Activated naive CD8-positive, alpha-beta T cell treated with anti-CD3 and anti-CD28 coated beads, Interleukin-2, amount 10 ng/mL, durations not matched to agents 7 days and 5 days (primary cell): ENCODE measurements around the gene KRTAP29-1. TPM values are rescaled to one million over a fixed set of nuclear protein-coding genes. Genes with fewer than 3 reads are reported as not detected.
"Not testable (repeated sequence)": the region's sequence is repeated elsewhere in the genome, so short reads cannot be mapped to it uniquely, and the experiment has no call there.

Experiments
- ATAC-seq: fragments of 150-1000 bp; cut with Tn5 transposase; one replicate; pipeline ENCODE4 v1.10.0; 2021; ENCODE audit warnings: low read depth, moderate library complexity
- POLR2A ChIA-PET: fragments of 350-600 bp; sonication (Branson Sonifier 250); formaldehyde crosslinking; loops from one replicate; lab custom pipeline; 2021; ENCODE audit warnings: antibody characterized with exemption; lab: Charles Lee
- DNase-seq: peaks from one replicate; pipeline ENCODE4 v3.0.0; 2021
- H3K27ac Mint-ChIP-seq: one replicate; pipeline ENCODE4 v1.8.0; 2022; ENCODE audit warnings: mild to moderate bottlenecking, mixed read lengths
- H3K27me3 Mint-ChIP-seq: one replicate; pipeline ENCODE4 v1.8.0; 2022; ENCODE audit warnings: mild to moderate bottlenecking, moderate library complexity, mixed read lengths
- H3K36me3 Mint-ChIP-seq: one replicate; pipeline ENCODE4 v1.8.0; 2021; ENCODE audit warnings: mild to moderate bottlenecking, mixed read lengths
- H3K4me1 Mint-ChIP-seq: one replicate; pipeline ENCODE4 v1.8.0; 2021; ENCODE audit warnings: mixed read lengths
- H3K4me3 Mint-ChIP-seq: one replicate; pipeline ENCODE4 v1.8.0; 2022; ENCODE audit warnings: mild to moderate bottlenecking, moderate library complexity, mixed read lengths
- H3K9me3 Mint-ChIP-seq: one replicate; pipeline ENCODE4 v1.8.0; 2021; ENCODE audit warnings: mixed read lengths
- total RNA-seq, 2 experiments: library from RNA; stranded (reverse); gene quantifications; one replicate each; pipeline ENCODE4 v1.2.3, GENCODE V29; 2021

The KRTAP29-1 gene
- total RNA-seq, 2 experiments from 2014 or later, result not detected

DNA sequence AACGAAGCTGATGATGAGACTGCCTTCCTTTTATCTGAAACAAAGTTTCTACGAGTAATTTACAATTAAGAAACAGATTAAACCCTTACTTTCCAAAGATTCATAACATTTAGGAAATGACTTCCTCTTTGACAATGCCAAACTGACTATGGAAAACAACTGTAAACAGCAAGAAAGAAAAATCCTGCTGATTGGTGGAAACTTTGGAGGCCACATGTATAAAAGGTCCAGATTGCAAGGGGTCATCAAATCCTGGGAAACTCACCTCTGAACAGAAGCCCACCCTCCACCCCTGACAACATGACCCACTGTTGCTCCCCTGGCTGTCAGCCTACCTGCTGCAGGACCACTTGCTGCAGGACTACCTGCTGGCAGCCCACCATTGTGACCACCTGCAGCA, 37.6 kb downstream of the KRTAP29-1 start, which contains the start of gene KRTAP9-6:
TSS of gene KRTAP9-6 (plus strand) at position 301 of the 400 bp plus-strand sequence. CDS start at position 301, 0 bp downstream.
- ATAC-seq (no peak), DNase-seq (no peak)
- Mint-ChIP-seq H3K36me3 (peaks cover 2% of the 10 kb centered on the region), H3K27me3 (peaks cover 8% of the 10 kb centered on the region), H3K4me3 (no peak within 1 kb of the TSS), H3K9me3 (no peaks in the 10 kb centered on the region), H3K27ac (no peak within 1 kb of the TSS), H3K4me1 (no peaks in the 10 kb centered on the region)
- POLR2A ChIA-PET, result no interaction called here

DNA sequence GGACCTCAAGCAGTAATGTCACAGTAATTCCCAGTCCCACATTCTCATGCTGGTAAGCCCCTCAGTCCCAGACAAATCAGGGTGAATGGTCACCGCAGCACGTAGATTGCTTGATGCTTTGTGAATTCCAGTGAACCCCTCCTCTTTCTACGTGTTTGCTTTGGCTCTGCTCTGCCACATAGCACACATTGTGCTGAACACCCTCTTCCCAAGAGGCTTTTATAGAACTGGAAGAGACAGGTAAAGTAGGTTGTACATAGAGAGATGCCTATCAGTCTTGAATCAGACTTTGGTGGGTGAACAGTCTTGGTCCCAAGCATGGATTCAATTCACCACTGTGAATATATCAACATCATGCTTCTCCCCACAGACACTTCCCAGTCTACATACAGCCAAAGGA, 38.1 kb downstream of the KRTAP29-1 start:
- POLR2A ChIA-PET, result no interaction called here
- no peaks in the 10 kb centered on the region for H3K9me3 Mint-ChIP-seq
- no peak for ATAC-seq
- peaks cover 8% of the 10 kb centered on the region for H3K27me3 Mint-ChIP-seq
- no peak overlapping the region for H3K4me3 Mint-ChIP-seq
- no peaks in the 10 kb centered on the region for H3K4me1 Mint-ChIP-seq
- DNase-seq, result no peak
- peaks cover 2% of the 10 kb centered on the region for H3K36me3 Mint-ChIP-seq
- no peak overlapping the region for H3K27ac Mint-ChIP-seq

DNA sequence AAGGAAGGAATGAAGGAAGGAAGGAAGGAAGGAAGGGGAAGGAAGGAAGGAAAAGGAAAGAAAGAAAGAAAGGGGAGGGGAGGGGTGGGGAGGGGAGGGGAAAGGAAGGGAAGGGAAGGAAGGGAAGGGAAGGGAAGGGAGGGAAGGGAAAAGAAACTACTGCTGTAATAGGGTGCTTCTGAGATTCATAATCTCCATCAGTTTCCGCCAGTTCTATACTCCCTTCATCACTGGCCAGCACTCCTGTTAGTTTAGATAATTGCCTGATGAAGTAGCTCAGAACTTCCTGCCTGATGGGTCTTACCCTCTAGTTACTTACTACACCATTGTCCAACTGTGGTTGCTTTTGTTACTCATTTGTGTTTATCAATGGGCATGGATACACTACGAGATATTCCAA, 39.4 kb downstream of the KRTAP29-1 start:
- H3K27ac Mint-ChIP-seq, result no peak overlapping the region
- no peak for DNase-seq
- ATAC-seq, result no peak
- H3K27me3 Mint-ChIP-seq, result peaks cover 12% of the 10 kb centered on the region
- peaks cover 2% of the 10 kb centered on the region for H3K36me3 Mint-ChIP-seq
- H3K4me3 Mint-ChIP-seq, result no peak overlapping the region
- H3K9me3 Mint-ChIP-seq, result no peaks in the 10 kb centered on the region
- POLR2A ChIA-PET, result no interaction called here
- no peaks in the 10 kb centered on the region for H3K4me1 Mint-ChIP-seq

DNA sequence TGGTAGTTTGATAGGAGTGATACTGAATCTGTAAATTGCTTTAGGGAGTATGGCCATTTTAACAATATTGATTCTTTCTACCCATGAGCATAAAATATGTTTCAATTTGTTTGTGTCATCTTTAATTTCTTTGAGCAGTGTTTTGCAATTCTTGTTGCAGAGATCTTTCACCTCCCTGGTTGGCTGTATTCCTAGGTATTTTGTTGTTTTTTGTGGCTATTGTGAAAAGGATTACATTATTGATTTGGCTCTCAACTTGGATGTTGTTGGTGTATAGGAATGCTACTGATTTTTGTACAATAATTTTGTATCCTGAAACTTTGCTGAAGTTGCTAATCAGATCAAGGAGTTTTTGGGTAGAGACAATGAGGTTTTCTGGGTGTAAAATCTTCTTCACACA, 44.2 kb downstream of the KRTAP29-1 start:
- POLR2A ChIA-PET, result no interaction called here
- H3K27me3 Mint-ChIP-seq, result peaks cover 16% of the 10 kb centered on the region
- H3K36me3 Mint-ChIP-seq, result peaks cover 2% of the 10 kb centered on the region
- DNase-seq, result no peak
- no peaks in the 10 kb centered on the region for H3K9me3 Mint-ChIP-seq
- H3K4me1 Mint-ChIP-seq, result no peaks in the 10 kb centered on the region
- ATAC-seq, result no peak
- no peak overlapping the region for H3K27ac Mint-ChIP-seq
- no peak overlapping the region for H3K4me3 Mint-ChIP-seq

DNA sequence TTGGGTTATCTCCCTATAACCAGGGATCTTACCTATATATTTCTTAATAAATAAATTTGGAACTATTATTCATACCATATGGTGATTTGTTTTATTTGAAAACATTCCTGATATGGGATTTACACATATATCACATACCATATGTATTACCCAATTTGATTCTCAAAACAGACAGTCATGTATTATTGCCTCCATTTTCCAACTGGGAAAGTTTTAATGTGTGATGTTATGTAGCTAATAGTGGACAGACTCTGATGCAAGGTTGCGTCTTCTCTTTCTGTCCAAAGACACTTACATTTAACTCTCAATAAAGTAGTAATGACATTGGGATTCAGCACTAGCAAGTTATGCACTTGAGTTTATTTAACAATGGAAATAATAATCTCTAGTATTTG, 46.4 kb downstream of the KRTAP29-1 start:
- peaks cover 2% of the 10 kb centered on the region for H3K36me3 Mint-ChIP-seq
- POLR2A ChIA-PET, result no interaction called here
- no peaks in the 10 kb centered on the region for H3K9me3 Mint-ChIP-seq
- no peak overlapping the region for H3K4me3 Mint-ChIP-seq
- peaks cover 16% of the 10 kb centered on the region for H3K27me3 Mint-ChIP-seq
- no peaks in the 10 kb centered on the region for H3K4me1 Mint-ChIP-seq
- no peak overlapping the region for H3K27ac Mint-ChIP-seq
- ATAC-seq (no peak), DNase-seq (no peak)

DNA sequence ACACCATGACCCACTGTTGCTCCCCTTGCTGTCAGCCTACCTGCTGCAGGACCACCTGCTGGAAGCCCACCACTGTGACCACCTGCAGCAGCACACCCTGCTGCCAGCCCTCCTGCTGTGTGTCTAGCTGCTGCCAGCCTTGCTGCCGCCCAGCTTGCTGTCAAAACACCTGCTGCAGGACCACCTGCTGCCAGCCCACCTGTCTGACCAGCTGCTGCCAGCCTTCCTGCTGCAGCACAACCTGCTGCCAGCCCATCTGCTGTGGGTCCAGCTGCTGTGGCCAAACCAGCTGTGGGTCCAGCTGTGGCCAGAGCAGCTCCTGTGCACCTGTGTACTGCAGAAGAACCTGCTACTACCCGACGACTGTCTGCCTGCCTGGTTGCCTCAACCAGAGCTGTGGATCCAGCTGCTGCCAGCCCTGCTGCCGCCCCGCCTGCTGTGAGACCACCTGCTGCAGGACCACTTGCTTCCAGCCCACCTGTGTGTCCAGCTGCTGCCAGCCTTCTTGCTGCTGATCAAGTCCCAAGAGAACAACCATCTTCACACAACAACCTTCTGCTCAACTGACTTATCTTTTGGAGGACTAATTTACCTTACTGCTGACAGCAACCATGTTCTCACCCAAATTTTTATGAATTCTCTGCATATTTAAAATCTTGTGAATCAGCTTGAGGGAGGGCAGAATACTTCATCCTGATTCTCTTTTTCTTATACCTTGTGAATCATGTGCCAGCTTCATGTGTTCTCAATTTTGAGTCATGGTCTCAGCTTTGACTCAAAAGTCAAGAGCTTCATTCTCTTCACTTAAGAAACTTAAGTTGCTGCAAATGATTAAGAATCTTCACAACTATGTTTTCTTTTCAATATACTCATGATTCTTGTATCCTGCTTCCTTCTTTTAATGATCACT, 47.0 kb downstream of the KRTAP29-1 start, which contains the start of gene KRTAP9-9:
TSS of gene KRTAP9-9 (plus strand) at position 4 of the 910 bp plus-strand sequence.
- H3K9me3 Mint-ChIP-seq, H3K4me3 Mint-ChIP-seq, H3K36me3 Mint-ChIP-seq, POLR2A ChIA-PET, H3K27ac Mint-ChIP-seq, DNase-seq, ATAC-seq, H3K4me1 Mint-ChIP-seq: not testable (repeated sequence)
- peaks cover 16% of the 10 kb centered on the region for H3K27me3 Mint-ChIP-seq

DNA sequence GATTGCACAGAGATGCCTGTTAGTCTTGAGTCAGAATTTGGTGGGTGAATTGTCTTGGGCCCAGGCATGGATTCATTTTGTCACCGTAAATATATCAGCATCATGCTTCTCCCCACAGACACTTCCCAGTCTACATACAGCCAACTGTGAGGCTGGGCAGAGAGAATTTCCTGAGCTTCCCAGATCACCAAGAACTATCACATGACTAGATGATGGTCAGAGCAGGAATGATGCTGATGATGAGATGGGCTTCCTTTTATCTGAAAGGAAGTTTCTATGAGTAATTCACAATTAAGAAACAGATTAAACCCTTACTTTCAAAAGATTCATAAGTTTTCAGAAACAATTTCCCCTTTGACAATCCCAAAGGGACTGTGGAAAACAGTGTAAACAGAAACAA, 47.8 kb downstream of the KRTAP29-1 start:
- no peaks in the 10 kb centered on the region for H3K9me3 Mint-ChIP-seq
- no peak overlapping the region for H3K4me3 Mint-ChIP-seq
- POLR2A ChIA-PET, result no interaction called here
- DNase-seq (no peak), ATAC-seq (no peak)
- no peaks in the 10 kb centered on the region for H3K4me1 Mint-ChIP-seq
- no peaks in the 10 kb centered on the region for H3K36me3 Mint-ChIP-seq
- peaks cover 19% of the 10 kb centered on the region for H3K27me3 Mint-ChIP-seq
- H3K27ac Mint-ChIP-seq, result no peak overlapping the region

Other genes with a start within 250 kb of the KRTAP29-1 start
- gene KRTAP2-2, start 247.6 kb downstream of the KRTAP29-1 start, total RNA-seq, result not detected
- not detected for gene KRTAP2-3, start 242.7 kb downstream of the KRTAP29-1 start, total RNA-seq
- gene KRTAP2-4, start 237.0 kb downstream of the KRTAP29-1 start, total RNA-seq, result not detected
- not detected for gene KRTAP4-7, start 218.7 kb downstream of the KRTAP29-1 start, total RNA-seq
- gene KRTAP4-8, start 204.7 kb downstream of the KRTAP29-1 start, total RNA-seq, result not detected
- gene KRTAP4-16, start 200.6 kb downstream of the KRTAP29-1 start, total RNA-seq, result not detected
- not detected for gene KRTAP4-9, start 197.5 kb downstream of the KRTAP29-1 start, total RNA-seq
- gene KRTAP4-11, start 184.5 kb downstream of the KRTAP29-1 start, total RNA-seq, result not detected
- gene KRTAP4-12, start 178.7 kb downstream of the KRTAP29-1 start, total RNA-seq, result not detected
- gene KRTAP4-6, start 162.3 kb downstream of the KRTAP29-1 start, total RNA-seq, result not detected
- gene KRTAP4-5, start 153.0 kb downstream of the KRTAP29-1 start, total RNA-seq, result not detected
- not detected for gene KRTAP4-4, start 142.1 kb downstream of the KRTAP29-1 start, total RNA-seq
- gene KRTAP4-3, start 134.6 kb downstream of the KRTAP29-1 start, total RNA-seq, result not detected
- gene KRTAP4-2, start 124.6 kb downstream of the KRTAP29-1 start, total RNA-seq, result not detected
- not detected for gene KRTAP4-1, start 117.9 kb downstream of the KRTAP29-1 start, total RNA-seq
- gene KRTAP9-1, start 113.0 kb downstream of the KRTAP29-1 start, total RNA-seq, result not detected
- not detected for gene KRTAP9-2, start 76.2 kb downstream of the KRTAP29-1 start, total RNA-seq
- gene KRTAP9-3, start 70.4 kb downstream of the KRTAP29-1 start, total RNA-seq, result not detected
- gene KRTAP9-8, start 64.9 kb downstream of the KRTAP29-1 start, total RNA-seq, result not detected
- not detected for gene KRTAP9-4, start 53.2 kb downstream of the KRTAP29-1 start, total RNA-seq
- not detected for gene KRTAP9-9, start 47.5 kb downstream of the KRTAP29-1 start, total RNA-seq
- not detected for gene KRTAP9-6, start 37.5 kb downstream of the KRTAP29-1 start, total RNA-seq
- gene KRTAP9-7, start 27.2 kb downstream of the KRTAP29-1 start, total RNA-seq, result not detected
- gene KRTAP16-1, start 6.5 kb upstream of the KRTAP29-1 start, total RNA-seq, result not detected
- not detected for gene KRTAP17-1, start 12.9 kb upstream of the KRTAP29-1 start, total RNA-seq
- gene KRT33A, start 48.0 kb upstream of the KRTAP29-1 start, total RNA-seq, result not detected
- gene KRT33B, start 67.0 kb upstream of the KRTAP29-1 start, total RNA-seq, result not detected
- gene KRT34, start 79.5 kb upstream of the KRTAP29-1 start, total RNA-seq, result not detected
- gene KRT31, start 94.8 kb upstream of the KRTAP29-1 start, total RNA-seq, result not detected
- gene KRT37, start 121.7 kb upstream of the KRTAP29-1 start, total RNA-seq, result not detected
- gene KRT38, start 138.1 kb upstream of the KRTAP29-1 start, total RNA-seq, result not detected
- not detected for gene KRT32, start 164.5 kb upstream of the KRTAP29-1 start, total RNA-seq
- gene KRT35, start 178.3 kb upstream of the KRTAP29-1 start, total RNA-seq, result not detected
- not detected for gene KRT36, start 187.1 kb upstream of the KRTAP29-1 start, total RNA-seq
- gene KRT13, start 202.8 kb upstream of the KRTAP29-1 start, total RNA-seq, result not detected
- not detected for gene KRT15, start 216.0 kb upstream of the KRTAP29-1 start, total RNA-seq
- gene KRT19, start 225.5 kb upstream of the KRTAP29-1 start, total RNA-seq, result not detected